SJCRH30 (cell line): Measurements from ENCODE around the gene REPIN1. TPM values are rescaled to one million over a fixed set of nuclear protein-coding genes. Genes with fewer than 3 reads are reported as not detected.
A peak's percentile ranks its signal among the peaks of the same experiment; 100 is the strongest.

Experiments
- DNase-seq, 2 experiments: peaks; one replicate each; pipeline ENCODE4 v3.0.0-alpha.2; 2015 to 2020
- H3K27ac ChIP-seq: fragments of 250-450 bp; sonication (Bioruptor Pico); 2 replicates; pipeline ENCODE4 v1.5.1; 2020; ENCODE audit warnings: mild to moderate bottlenecking, moderate library complexity
- H3K27me3 ChIP-seq: fragments of 250-450 bp; sonication (Bioruptor Pico); 2 replicates; pipeline ENCODE4 v1.5.1; 2020; ENCODE audit warnings: mild to moderate bottlenecking, moderate library complexity
- H3K36me3 ChIP-seq: fragments of 250-450 bp; sonication (Bioruptor Pico); 2 replicates; pipeline ENCODE4 v1.5.1; 2020; ENCODE audit warnings: mild to moderate bottlenecking, moderate library complexity
- H3K4me1 ChIP-seq: fragments of 250-450 bp; sonication (Bioruptor Pico); 2 replicates; pipeline ENCODE4 v1.5.1; 2020; ENCODE audit warnings: mild to moderate bottlenecking, moderate library complexity
- H3K4me3 ChIP-seq: fragments of 250-450 bp; sonication (Bioruptor Pico); 2 replicates; pipeline ENCODE4 v1.5.1; 2020; ENCODE audit warnings: mild to moderate bottlenecking, moderate library complexity
- H3K9me3 ChIP-seq: fragments of 250-450 bp; sonication (Bioruptor Pico); replicated peaks from 2 replicates; pipeline ENCODE4 v1.5.1; 2020; ENCODE audit warnings: mild to moderate bottlenecking, moderate library complexity
- total RNA-seq: library from RNA; depleted of rRNA; stranded (reverse); fragments of >200 nt; shearing (Covaris generic); gene quantifications from 2 replicates; pipeline ENCODE4 v1.2.3, GENCODE V29; 2014

REPIN1 gene
- total RNA-seq, 1 experiment from 2014 or later, result 183 TPM

DNA sequence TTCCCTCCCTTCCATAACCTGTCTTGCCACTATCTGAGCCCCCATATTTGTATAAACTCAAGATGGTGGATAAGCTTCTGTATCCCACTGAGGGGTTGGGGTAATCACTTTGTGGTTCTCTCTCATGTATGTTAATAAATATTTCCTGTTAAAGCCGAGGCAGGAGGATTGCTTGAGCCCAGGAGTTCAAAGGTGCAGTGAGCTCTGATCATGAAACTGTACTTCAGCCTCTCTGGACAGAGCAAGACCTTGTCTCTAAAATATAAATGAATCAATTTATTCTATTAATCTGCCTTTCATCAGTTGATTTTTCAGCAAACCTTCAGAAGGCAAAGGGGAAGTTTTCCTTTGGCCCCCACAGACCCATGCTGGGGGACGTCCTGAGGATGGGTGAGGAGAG lies 25.4 kb upstream of the REPIN1 start:
- Histone ChIP-seq H3K36me3 (no peaks in the 10 kb centered on the region), H3K27me3 (no peaks in the 10 kb centered on the region), H3K4me3 (no peak overlapping the region), H3K4me1 (peaks cover 15% of the 10 kb centered on the region), H3K9me3 (peaks cover 19% of the 10 kb centered on the region), H3K27ac (no peak overlapping the region)
- no peak for DNase-seq

GRCh38 chr7:150344299-150344698 lies 24.3 kb upstream of the REPIN1 start:
- Histone ChIP-seq H3K4me3 (no peak overlapping the region), H3K27me3 (no peaks in the 10 kb centered on the region), H3K27ac (no peak overlapping the region), H3K36me3 (no peaks in the 10 kb centered on the region), H3K9me3 (peaks cover 22% of the 10 kb centered on the region), H3K4me1 (peaks cover 9% of the 10 kb centered on the region; the same call in 1 of the 2 replicates)
- DNase-seq, result no peak

DNA sequence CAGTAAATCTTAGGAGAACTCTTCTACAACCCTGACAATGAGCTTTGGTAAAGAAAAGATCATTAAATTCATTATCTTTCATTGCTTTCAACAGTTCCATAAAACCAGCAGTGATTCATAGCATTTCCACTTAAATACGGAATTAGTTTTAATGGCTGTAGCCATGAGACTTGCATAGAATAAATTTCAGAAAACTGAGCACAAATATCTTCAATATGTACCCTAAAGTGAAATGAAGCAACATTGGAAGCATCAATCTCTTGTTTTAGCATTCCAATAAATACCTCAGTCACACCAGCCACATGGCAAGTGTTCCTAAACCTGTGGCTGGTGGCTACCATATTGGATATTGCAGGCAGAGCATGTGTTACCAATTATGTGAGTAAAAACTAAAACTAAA lies 23.6 kb upstream of the REPIN1 start:
- DNase-seq, result no peak
- peaks cover 2% of the 10 kb centered on the region; the same call in 1 of the 2 replicates for H3K4me1 ChIP-seq

GRCh38 chr7:150346922-150347321 lies 21.7 kb upstream of the REPIN1 start:
- Histone ChIP-seq H3K27ac (no peak overlapping the region), H3K36me3 (no peaks in the 10 kb centered on the region), H3K4me1 (no peaks in the 10 kb centered on the region), H3K9me3 (peaks cover 22% of the 10 kb centered on the region), H3K4me3 (no peak overlapping the region), H3K27me3 (no peaks in the 10 kb centered on the region)
- no peak for DNase-seq

More for the DNA sequence above, 23.6 kb upstream of the REPIN1 start:
- H3K27ac ChIP-seq, result no peak overlapping the region
- no peaks in the 10 kb centered on the region for H3K27me3 ChIP-seq
- no peak overlapping the region for H3K4me3 ChIP-seq
- no peaks in the 10 kb centered on the region for H3K36me3 ChIP-seq
- H3K9me3 ChIP-seq, result peaks cover 22% of the 10 kb centered on the region

DNA sequence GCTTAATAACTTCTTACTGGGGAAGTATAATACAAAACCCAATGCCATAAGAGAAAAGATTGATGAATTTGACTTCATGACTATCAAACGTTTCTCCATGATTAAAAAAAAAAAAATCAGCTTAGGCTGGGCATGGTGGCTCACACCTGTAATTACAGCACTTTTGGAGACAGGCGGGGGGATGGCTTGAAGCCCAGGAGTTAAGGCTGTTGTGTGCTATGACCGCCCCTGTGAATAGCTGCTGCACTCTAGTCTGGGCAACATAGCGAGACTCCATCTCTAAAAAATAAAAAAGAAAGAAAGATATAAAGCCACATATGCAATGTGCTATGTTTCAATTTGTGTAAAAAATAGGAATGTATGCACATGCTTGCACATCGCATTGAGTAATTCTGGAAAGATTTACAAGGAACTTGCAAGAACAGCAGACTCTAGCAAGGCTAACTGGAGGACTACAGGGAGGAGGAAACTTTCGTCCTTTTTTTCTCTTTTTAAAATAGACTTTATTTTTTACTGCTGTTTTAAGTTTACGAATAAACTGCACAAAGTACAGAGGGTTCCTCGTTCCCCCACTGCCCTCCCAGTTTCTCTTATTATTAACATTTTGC lies 16.9 kb upstream of the REPIN1 start:
- no peak for DNase-seq
- Histone ChIP-seq H3K27me3 (no peaks in the 10 kb centered on the region), H3K36me3 (no peaks in the 10 kb centered on the region)

GRCh38 chr7:150355666-150356059 lies 13.0 kb upstream of the REPIN1 start:
- no peak overlapping the region for H3K27ac ChIP-seq
- no peak for DNase-seq
- no peaks in the 10 kb centered on the region for H3K36me3 ChIP-seq
- no peaks in the 10 kb centered on the region for H3K9me3 ChIP-seq
- H3K27me3 ChIP-seq, result no peaks in the 10 kb centered on the region
- H3K4me3 ChIP-seq, result no peak overlapping the region
- H3K4me1 ChIP-seq, result peaks cover 35% of the 10 kb centered on the region

More for the DNA sequence above, 16.9 kb upstream of the REPIN1 start:
- Histone ChIP-seq H3K27ac (no peak overlapping the region), H3K9me3 (0 out of 2 replicates have a peak, but pooled peaks cover 7% of the 10 kb centered on the region), H3K4me3 (no peak overlapping the region), H3K4me1 (peaks cover 6% of the 10 kb centered on the region)

- Histone ChIP-seq H3K9me3 (no peaks in the 10 kb centered on the region), H3K4me1 (peaks cover 40% of the 10 kb centered on the region), H3K36me3 (no peaks in the 10 kb centered on the region), H3K27ac (no peak overlapping the region; the same call in 1 of the 2 replicates), H3K4me3 (no peak overlapping the region), H3K27me3 (no peaks in the 10 kb centered on the region)
- peak in 1 of 2 experiments; percentile 77 for DNase-seq
Observed at GRCh38 chr7:150356265-150356897, 12.2 kb upstream of the REPIN1 start.

DNA sequence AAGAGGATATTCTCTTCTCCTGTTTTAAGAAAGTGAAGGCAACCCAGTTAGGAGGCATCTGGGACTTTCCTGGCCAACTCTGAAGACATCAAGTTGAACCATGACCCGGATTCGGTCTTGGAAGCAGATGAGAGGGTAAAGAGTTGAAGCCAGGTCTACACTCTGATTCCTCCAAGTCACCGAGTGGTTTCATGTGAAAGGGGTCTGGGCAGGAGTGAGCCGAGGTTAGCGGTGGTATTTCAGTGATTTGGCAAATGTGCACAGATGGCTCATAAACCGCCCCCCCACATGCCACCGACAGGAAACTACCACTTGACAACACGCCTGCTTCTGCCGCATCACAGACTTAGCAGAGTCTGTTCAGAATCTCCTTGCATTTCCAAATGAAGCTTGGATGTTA lies 11.4 kb upstream of the REPIN1 start:
- Histone ChIP-seq H3K4me3 (no peak overlapping the region), H3K27me3 (no peaks in the 10 kb centered on the region), H3K4me1 (peaks cover 49% of the 10 kb centered on the region), H3K9me3 (no peaks in the 10 kb centered on the region), H3K36me3 (no peaks in the 10 kb centered on the region), H3K27ac (peak overlapping the region; percentile 21)
- peak; percentile 86 to 90 for DNase-seq

- peak in 1 of 2 experiments; percentile 53 for DNase-seq
- Histone ChIP-seq H3K27ac (peak overlapping the region; percentile 21), H3K9me3 (no peaks in the 10 kb centered on the region), H3K36me3 (no peaks in the 10 kb centered on the region), H3K4me1 (peaks cover 55% of the 10 kb centered on the region), H3K27me3 (no peaks in the 10 kb centered on the region), H3K4me3 (no peak overlapping the region)
Observed at GRCh38 chr7:150357771-150358427, 10.7 kb upstream of the REPIN1 start.

- Histone ChIP-seq H3K36me3 (no peaks in the 10 kb centered on the region), H3K27ac (no peak overlapping the region), H3K4me1 (peaks cover 60% of the 10 kb centered on the region), H3K4me3 (no peak overlapping the region), H3K27me3 (no peaks in the 10 kb centered on the region), H3K9me3 (no peaks in the 10 kb centered on the region)
- no peak for DNase-seq
Observed at GRCh38 chr7:150358433-150358832, 10.2 kb upstream of the REPIN1 start.

GRCh38 chr7:150358988-150359621 lies 9.5 kb upstream of the REPIN1 start:
- Histone ChIP-seq H3K4me3 (no peak overlapping the region), H3K27me3 (no peaks in the 10 kb centered on the region), H3K4me1 (peaks cover 67% of the 10 kb centered on the region), H3K27ac (no peak overlapping the region), H3K36me3 (no peaks in the 10 kb centered on the region), H3K9me3 (no peaks in the 10 kb centered on the region)
- no peak for DNase-seq

GRCh38 chr7:150359622-150360362 lies 8.8 kb upstream of the REPIN1 start:
- H3K4me3 ChIP-seq, result no peak overlapping the region
- no peak overlapping the region for H3K27ac ChIP-seq
- DNase-seq, result no peak

DNA sequence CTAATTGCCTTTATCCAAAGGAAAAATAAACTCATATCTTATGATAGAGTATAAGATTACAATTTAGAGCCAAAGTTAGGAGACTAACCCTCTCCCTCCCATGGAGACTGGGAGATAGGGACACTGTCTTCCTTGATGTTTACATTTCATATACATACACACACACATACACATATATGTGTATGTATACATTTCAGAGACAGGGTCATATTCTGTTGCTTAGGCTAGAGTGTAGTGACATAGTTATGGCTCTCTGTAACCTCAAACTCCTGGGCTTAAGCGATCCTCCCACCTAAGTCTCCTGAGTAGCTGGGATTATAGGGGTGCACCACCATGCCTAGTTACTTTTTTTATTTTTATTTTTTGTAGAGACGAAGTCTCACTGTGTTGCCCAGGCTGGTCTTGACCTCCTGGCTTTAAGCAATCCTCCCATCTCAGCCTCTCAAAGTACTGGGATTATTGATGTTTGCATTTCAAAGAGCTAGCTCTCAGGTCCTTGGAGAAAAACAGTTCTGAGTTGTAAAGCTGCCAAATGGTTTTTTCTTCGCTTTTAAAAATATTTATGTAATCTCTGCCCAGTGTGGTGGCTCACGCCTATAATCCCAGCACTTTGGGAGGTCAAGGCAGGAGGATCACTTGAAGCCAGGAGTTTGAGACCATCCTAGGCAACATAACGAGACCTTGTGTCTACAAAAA lies 8.1 kb upstream of the REPIN1 start:
- no peak overlapping the region for H3K27ac ChIP-seq
- no peaks in the 10 kb centered on the region for H3K27me3 ChIP-seq
- no peaks in the 10 kb centered on the region for H3K36me3 ChIP-seq
- H3K4me3 ChIP-seq, result no peak overlapping the region
- no peak for DNase-seq
- H3K9me3 ChIP-seq, result no peaks in the 10 kb centered on the region
- H3K4me1 ChIP-seq, result peaks cover 66% of the 10 kb centered on the region

More at GRCh38 chr7:150359622-150360362, 8.8 kb upstream of the REPIN1 start:
- Histone ChIP-seq H3K36me3 (no peaks in the 10 kb centered on the region), H3K9me3 (no peaks in the 10 kb centered on the region), H3K4me1 (peaks cover 70% of the 10 kb centered on the region), H3K27me3 (no peaks in the 10 kb centered on the region)

GRCh38 chr7:150361402-150361801 lies 7.2 kb upstream of the REPIN1 start:
- no peak for DNase-seq
- peaks cover 66% of the 10 kb centered on the region for H3K4me1 ChIP-seq
- H3K9me3 ChIP-seq, result no peaks in the 10 kb centered on the region
- no peak overlapping the region for H3K4me3 ChIP-seq
- no peaks in the 10 kb centered on the region for H3K36me3 ChIP-seq
- no peaks in the 10 kb centered on the region for H3K27me3 ChIP-seq
- no peak overlapping the region for H3K27ac ChIP-seq
